Effector CD4-positive, alpha-beta T cell (primary cell): ENCODE measurements around the gene CD2.

Experiments
- DNase-seq: peaks from one replicate; pipeline ENCODE4 v3.0.0-alpha.2; 2020

CD2 gene

DNA sequence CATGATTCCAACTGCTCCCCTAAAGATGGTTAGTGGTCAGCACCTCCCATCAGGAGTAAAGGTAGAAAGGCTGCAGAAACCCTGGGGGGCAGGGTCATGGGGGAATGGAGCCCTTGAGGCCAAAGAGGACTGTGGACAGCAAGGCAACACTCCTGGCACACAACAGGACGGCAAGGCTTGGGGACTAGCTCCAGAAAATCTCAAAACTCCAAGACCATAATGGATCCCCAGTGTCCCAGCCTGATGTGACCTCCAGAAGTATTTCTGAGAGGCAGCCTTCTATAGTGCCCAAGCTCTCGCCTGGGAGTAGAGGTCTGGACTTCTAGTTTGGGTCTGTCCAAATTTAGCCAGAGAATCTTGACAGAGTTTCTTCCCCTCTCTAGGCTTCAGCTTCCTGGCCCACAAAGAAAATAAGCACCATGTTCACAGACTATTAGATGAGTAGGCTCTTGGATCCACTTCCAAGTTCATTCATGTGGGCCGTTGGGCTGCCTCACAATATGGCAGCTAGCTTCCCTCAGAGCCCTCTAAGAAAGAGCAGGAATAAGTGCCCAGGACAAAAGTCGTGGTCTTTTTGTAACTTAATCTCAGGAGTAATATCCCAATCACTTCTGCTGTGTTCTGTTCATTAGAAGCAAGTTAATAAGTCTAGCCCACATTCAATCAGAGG lies 6.9 kb downstream of the CD2 start:
- DNase-seq, result no peak

DNA sequence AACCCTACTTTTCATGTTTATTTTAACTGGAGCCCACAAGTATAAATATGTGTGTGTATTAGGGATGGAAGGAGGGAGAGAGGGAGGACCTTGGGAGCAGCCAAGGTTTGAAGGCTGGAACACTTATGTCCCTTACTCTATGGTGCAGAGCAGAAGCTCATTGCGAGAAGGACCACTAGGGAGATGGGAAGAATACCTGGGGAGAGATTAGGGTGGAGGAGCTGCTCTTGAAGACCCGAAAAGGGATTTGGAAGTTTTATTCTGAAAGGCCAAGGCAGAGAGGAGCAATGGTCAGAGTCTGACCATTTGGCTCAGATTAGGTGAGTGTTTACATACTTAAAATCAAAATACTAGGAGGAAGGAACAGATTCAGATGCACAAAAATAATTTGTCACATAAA lies 8.1 kb downstream of the CD2 start:
- no peak for DNase-seq

- DNase-seq, result no peak
Measured at GRCh38 chr1:116762781-116763115, 8.5 kb downstream of the CD2 start.

DNA sequence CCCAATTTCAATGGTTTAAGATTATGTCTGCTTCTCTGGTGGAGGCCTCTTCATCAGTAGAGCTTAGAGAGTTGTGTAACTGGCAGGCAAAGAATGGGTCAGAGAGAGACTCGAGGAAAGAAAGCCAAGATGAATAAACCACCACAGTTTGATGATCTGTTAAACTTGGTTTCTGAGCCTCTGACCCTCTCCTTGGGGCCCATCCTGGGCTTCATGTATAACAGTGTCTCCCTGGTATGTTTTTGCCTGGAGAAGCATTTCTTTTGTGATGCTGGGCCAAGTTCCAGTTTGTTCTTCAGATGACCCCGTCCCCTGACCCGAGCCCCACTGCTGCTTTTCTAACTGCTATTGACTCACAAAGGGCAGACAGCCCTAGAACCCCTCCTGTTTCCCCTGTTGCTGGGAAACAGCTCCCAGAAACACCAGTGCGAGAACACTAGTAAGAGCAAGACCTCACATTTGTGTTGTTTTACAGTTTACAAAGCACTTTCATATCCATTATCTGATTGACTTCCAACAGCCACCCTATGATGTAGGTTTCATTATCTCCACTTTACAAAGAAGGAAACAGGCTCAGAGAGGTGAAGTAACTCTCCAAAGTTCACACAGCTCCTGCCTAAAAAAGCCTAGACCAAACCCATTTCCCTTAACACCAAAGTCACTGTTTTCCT lies 9.0 kb downstream of the CD2 start:
- peak; percentile 48 for DNase-seq

DNA sequence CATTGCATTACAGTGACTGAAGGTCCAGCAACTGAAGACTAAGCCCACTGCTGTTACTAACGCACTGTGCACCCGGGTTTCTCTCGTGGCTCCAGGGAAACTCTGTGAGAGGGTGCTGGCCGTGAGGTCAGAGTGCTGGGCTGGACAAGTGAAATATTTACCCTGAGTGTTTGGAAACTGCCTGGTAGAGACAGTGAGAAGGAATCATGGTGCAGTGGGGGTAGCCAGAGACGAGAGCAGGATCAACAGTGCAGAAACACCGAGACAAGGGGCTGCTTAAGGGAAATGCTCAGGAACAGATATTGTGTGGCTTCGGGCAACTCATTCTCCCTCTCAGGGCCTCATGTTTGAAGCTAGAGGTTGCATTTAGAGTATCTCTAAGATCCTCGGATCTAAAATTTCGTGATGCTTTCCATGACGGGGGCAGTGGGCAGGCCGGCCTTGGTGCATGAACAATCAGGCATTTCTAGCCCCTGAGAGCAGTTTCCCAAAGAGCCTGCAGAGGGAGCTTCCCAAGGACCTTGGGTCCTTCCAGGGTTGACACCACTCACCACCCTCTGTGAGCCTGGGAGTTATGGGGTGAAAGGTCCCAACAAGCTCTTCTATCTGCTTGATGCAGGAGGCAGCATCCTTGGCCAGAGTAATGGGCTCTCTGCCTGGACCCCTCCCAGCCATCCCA lies 9.7 kb downstream of the CD2 start:
- no peak for DNase-seq

DNA sequence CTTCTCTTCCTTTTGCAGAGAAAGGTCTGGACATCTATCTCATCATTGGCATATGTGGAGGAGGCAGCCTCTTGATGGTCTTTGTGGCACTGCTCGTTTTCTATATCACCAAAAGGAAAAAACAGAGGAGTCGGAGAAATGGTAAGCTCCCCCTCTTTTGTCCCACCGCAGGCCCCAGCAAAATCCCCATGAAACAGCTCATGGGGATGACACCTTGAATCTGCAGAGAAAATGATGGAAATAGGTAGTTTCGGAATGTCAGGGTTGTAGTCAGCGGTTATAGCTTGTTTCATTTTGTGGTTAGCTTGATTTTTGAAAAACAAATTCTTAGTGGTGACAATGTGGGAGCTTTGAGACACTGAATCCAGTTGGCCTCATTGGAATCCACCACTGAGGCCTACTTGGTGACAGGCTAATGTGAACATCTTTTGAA lies 10.3 kb downstream of the CD2 start:
- peak; percentile 43 for DNase-seq

- no peak for DNase-seq
Measured at GRCh38 chr1:116764906-116765862, 11.0 kb downstream of the CD2 start.

DNA sequence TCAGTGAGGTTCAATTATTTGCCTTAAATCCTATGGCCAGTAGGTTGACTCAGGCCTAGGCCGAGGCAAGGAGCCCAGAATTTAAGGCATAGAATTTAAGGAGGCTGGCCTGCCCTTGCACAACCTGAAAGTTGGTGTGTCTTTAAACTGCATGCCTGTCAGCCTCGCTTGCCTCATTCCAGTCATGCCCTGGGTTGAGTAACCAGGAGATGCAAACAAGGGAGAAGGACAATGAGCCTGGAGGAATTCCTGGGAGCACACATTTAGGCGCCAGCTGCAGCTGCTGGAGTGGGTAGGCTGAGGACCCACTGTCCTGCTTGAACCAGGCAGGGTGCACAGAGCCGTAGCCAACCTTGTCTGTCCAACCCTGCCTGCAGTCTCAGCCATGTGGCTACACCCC lies 11.7 kb downstream of the CD2 start:
- no peak for DNase-seq

- peak; percentile 42 for DNase-seq
Measured at GRCh38 chr1:116766616-116767469, 12.6 kb downstream of the CD2 start.

DNA sequence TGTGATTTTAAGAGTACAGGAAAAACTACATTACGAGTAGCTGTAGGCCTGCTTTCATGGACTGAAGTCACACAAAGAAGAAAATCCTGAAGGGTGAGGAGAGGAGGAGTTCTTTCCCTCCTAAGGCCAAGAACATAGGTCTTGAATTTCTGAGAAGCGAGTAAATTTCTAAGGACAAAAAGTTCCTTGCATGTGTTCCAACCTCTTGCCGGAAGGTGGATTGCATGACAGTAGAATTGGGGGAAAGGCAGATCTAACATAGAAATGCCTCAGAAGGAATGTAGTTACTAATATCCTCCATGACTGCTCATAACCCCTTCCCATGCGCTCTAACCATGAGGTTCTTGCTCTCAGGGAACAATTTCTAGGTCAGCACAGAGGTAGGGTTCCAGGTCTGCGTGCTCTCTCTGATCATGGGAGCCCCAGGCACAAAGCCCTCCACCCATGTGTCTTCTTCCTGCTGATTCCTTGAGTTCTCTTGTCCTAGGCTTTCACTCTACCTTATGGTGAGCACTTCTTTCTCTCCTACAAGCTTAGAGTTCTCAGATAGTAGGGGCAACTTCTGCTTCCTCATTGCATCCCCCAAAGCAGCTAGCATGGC lies 13.7 kb downstream of the CD2 start:
- no peak for DNase-seq

GRCh38 chr1:116768416-116769103 lies 14.3 kb downstream of the CD2 start:
- DNase-seq, result no peak

DNA sequence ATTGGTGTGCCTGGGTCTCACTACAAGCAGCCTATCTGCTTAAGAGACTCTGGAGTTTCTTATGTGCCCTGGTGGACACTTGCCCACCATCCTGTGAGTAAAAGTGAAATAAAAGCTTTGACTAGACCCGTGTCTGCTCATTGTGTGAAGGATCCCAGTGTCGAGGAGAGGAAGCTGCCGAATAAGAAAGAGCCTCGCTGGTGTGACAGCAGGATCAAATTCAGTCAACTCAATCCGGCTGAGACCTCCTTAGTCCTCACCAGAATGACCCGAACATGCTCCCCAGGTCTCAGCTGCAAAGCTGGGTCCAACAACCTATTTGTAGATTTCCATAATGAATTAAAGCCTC lies 14.8 kb downstream of the CD2 start:
- no peak for DNase-seq

DNA sequence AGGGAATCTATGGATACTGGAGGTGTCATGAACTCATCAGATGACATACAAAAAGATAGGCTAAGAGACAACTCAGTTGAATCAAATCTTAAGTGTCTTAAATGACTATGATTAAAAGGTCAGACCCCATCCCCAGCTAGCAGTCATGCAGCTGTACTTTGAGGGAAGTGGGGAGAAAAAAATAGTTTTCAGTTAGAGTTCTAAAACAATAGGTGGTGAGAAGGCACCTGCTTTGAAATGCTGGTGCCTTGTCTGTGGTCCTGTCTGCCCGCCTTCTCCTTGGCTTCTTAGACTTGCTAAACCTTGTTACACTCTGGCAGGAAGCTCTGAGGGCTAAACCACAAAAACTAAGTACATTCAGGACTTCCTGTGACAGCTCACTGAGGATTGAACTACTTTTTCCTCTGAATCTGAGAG lies 15.3 kb downstream of the CD2 start:
- peak; percentile 64 for DNase-seq

GRCh38 chr1:116769994-116770393 lies 15.8 kb downstream of the CD2 start:
- no peak for DNase-seq

DNA sequence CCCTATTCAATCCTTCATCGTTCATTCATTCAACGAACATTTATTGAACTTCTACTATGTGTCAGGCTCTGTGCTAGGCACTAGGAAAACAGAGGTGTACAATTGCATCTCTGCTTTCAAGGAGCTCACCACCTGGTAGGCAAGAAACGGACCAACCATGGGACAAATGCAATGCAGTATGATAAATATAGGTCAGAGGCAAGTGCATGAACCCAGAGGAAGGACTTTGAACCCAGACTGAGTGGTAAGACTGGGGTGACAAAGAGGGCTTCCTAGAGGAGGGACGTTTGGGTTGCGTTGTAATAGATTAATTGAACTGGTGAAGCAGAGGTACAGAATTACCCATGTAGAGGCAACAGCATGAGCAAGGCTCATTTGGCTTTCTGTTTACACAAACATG lies 16.4 kb downstream of the CD2 start:
- DNase-seq, result no peak

DNA sequence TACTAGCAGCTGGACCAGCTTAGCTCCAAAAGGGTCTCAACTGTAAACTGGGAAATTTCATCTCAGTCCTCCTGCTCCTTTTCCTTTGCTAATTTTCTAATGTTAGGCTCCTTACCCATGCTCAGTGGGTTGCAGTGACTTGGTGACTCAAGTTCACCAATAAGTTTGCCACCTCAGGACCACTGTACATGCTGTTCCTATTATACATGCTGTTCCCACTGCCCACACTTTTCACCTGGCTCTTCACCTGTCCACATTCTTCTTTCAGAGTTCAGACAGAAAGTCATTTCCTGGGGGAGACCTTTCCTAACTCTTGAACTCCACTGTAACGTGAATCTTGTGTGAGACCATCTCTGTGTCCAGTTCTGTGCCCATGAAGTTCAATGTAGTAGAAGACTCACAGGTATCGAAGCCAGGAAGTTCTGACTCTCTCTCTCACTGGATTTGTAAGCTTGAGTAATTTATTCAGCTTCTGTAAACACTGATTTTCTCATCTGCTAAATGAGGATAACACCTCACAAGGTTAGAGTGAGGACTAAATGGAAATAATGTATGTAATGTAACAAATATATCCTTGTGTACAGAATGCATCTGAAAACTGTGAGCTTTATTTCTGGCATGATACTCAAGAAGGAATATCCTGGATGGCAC lies 17.9 kb downstream of the CD2 start:
- DNase-seq, result no peak

DNA sequence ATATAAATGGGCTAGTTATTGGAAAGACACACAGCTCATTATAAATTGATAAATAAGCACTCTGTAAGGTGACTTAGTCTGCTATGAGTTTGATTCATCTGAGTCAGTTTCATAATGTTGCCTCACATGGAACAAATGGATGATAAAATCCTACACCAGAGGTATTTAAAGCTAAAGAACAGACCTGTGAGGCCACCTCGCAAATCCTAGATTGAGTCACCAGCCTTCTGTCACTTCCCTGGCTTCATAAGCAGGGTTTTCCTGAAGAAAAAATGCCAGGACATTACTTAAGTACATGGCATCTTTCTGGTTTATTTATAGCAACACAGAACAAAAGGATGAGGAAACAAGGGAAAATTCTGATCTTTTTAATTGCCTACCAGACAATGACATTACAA lies 18.4 kb downstream of the CD2 start:
- no peak for DNase-seq

DNA sequence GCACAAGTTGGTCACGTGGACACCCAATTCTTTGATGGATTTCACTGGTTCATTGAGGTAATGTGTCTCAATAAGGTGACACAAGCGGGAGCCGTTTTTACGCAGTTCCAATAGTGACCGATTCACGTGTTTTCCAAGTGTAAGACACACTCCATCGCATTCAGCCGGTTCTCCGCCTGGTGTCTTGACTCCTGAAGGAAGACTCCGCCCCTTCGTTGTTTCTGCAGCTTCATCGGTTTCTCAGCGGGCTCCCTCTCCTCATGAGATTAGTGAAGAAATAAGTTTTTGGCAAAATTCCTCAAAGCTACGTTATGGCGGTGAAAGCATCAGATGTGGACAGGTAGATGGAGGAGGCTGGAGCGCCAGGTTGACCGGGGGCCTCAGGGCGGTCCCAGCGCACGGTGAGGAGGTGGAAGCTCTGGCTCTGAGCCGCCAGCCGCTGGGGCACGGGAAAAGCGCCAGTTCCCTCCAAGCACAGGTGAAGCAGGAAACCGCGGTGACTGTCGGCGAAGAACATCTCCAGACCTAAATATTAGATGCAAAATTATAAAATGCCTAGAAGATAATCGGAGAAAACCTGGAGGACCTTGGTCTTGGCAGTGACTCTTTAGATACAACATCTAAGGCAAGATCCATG lies 21.0 kb downstream of the CD2 start:
- DNase-seq, result no peak

DNA sequence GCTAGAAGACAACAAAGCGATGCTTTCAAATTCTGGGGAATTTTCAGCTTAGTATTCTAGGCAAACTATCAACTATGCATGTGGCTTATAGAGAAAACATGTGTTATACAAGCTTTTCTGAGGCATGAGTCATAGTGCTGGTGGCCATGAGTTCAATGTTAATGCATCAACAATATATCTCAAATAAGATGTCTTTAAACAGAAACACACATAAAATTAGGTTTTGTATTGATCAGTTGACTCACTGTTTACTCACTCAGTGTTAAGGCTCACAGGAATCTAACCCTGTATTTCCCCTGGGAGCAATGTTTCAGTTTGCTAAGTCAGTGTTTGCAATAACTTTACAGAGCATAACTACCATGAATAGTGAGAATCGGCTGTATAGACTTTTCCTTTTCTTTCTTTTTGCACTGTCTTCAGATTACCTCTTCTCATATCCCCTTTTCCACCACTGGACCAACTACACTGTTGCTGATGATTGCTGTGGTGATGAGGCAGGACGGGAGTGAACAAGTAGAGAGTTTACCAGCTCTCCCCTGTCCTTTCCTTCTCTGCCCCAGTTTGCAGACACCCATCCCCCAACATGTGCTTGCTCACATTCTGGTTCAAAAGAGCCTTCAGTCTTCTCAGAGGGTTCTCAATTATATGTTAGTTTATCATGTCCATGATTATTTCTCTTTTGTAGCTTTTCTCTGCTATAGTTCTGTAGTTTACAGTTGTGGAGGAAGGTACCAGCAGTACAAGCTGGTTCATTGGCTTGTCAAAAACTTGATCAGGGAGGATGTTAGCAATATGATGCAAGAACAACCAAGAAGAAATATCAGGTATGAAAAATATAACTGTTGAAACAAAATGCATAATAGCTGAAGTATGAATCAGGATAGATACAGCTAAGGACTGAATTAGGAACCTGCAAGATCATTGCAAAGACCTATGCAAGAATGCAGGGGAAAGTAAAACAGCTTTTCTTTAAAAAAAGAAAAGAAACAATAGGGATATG lies 23.9 kb downstream of the CD2 start:
- DNase-seq, result no peak
